Stimulated activated CD4-positive, alpha-beta T cell treated with anti-CD3 and anti-CD28 coated beads, Interleukin-12 subunit alpha, Interleukin-12 subunit beta, amount 100 ng/mL, for 24 hours (primary cell): ENCODE results near the gene ITGAL.
"Not testable (repeated sequence)": the region's sequence is repeated elsewhere in the genome, so short reads cannot be mapped to it uniquely, and the experiment has no call there.

Source experiments
- DNase-seq, 2 experiments: peaks; one replicate each; pipeline ENCODE4 v3.0.0-alpha.2; 2020; ENCODE audit warnings: low read depth in 2 of 2

ITGAL gene

DNA sequence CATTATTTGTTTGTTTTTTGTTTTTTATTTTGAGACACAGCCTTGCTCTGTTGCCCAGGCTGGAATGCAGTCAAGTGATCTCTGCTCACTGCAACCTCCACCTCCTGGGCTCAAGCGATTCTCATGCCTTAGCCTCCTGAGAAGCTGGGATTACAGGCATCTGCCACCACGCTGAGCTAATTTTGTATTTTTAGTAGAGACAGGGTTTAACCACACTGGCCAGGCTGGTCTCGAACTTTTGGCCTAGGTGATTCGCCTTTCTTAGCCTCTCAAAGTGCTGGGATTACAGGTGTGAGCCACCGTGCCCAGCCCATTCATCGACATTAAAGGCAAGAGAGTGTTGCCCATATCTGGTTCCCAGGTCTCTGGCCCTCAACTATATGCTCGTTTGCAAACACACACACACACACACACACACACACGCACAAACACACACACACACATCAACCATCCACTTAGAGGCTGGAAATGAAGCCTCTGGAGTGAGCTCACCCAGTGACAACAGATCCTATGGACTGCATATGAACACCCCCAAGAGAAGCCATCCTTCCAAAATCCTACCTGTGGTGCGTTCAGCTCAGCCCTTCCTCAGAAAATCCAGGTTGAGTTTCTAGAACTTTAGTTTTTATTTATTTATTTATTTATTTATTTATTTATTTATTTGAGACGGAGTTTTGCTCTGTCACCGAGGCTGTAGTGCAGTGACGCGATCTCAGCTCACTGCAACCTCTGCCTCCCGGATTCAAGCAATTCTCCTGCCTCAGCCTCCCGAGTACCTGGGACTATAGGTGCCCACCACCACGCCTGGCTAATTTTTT is 14.6 kb upstream of the ITGAL start:
- DNase-seq = no peak

- peak; percentile 78 to 84 for DNase-seq
Measured at GRCh38 chr16:30458561-30459394, 13.8 kb upstream of the ITGAL start.

DNA sequence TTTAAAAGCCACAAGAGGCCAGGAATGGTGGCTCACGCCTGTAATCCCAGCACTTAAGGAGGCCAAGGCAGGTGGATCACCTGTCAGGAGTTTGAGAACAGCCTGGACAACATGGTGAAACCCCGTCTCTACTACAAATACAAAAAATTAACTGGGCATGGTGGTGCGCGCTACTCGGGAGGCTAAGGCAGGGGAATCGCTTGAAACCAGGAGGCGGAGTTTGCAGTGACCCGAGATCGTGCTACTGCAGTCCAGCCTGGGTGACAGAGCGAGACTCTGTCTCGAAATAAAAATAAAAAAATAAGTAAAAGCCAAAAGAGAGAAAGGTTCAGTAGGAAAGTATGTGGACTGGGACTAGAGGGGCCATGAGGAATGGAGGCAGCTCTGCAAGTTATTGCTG is 13.1 kb upstream of the ITGAL start:
- DNase-seq = no peak

GRCh38 chr16:30461426-30461825 is 11.1 kb upstream of the ITGAL start:
- not testable (repeated sequence) for DNase-seq

DNA sequence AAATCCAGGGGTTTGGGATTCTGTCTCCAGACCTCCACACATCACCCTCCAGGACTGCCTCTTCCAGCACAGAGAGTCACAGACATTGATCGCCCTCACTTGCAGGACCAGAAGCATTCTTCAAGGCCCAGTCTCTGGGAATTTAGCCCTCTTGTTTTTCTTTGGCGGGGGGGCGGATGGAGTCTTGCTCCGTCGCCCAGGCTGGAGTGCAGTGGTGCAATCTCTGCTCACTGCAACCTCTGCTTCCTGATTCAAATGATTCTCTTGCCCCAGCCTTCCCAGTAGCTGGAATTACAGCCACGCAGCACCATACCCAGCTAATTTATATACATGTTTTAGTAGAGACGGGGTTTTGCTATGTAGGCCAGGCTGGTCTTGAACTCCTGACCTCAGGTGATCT is 8.5 kb upstream of the ITGAL start:
- DNase-seq = no peak

GRCh38 chr16:30470170-30470512 is 2.4 kb upstream of the ITGAL start:
- no peak for DNase-seq

GRCh38 chr16:30470632-30470995 is 1.9 kb upstream of the ITGAL start:
- DNase-seq = no peak

DNA sequence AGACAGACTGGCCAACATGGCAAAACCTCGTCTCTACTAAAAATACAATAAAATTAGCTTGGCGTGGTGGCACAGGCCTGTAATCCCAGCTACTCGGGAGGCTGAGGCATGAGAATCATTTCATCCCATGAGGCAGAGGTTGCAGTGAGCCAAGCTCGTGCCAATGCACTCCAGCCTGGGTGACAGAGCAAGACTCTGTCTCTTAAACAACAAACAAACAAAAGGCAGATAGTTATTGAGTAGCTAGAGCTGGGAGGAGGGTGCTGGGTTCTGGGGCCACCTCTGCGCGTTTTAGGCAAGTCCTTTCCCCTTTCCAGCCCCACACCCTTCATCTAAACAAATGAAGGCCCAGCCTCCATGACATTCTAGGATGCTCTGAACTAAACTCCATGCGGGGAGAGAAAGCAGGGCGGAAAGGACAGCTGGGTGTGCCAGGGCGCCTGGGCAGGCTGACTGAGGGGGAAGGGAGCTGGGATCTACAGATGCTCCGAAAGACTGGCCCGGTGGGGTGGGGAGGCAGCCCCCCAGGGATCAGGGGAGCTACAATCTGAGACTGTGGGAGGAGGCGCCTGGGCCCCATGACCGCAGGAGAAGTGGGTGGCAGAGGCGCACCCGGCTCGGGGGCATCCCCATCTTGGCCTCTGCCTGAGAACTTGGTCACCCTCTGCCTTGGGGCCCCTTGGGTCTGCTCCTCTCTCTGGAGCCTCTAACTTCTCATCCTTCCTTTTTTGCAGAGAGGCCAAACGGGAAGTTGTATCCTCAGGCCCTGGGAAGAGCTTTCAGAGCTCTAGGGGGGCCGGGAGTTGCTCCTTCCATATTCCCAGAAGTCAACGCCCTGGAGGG is 910 bp downstream of the ITGAL start:
- peak; percentile 58 to 61 for DNase-seq

DNA sequence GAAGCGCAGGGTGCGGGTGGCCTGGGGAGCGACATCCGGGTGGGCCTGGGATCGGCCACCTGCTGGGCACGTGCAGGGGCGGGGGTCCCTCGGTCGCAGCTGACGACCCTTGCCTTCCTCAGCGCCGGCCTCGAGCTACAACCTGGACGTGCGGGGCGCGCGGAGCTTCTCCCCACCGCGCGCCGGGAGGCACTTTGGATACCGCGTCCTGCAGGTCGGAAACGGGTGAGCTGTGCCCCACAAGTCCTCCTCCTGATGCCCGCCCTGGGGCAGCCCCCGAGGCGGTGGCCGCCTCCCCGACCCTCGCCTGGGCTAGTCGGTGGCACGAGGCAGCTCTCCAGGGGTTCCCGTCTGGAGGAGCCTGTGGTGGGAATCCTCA is 1.5 kb downstream of the ITGAL start:
- DNase-seq = no peak

DNA sequence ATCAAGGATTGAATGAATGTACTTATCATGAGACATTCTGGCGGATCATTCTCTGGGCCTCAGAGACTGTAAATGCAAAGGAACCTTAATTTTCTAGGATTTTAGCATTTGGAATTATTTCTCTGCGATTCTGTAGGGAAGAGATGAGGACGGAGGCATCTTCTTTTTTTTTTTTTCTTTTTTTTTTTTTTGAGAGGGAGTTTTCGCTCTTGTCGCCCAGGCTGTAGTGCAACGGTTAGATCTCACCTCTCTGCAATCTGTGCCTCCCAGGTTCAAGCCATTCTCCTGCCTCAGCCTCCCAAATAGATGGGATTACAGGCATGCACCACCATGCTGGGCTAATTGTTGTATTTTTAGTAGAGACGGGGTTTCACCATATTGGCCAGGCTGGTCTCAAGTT is 2.1 kb downstream of the ITGAL start:
- no peak for DNase-seq

DNA sequence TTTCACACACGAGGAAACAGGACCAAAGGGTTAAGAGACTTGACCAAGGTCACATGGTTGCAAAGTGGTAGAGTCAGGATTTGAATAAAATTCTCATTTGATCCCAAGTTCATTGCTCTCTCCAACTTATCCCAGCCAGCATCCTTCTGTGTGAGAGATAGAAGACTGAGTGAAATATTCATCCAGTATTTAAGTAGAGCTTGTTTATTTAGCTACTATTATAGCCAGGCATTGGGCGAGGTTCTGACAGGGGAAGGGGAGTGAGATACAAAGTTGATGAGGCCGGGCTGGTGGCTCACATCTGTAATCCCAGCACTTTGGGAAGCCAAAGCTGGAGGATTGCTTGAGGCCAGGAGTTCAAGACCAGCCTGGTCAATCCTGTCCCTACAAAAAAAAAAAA is 4.4 kb downstream of the ITGAL start:
- no peak for DNase-seq

DNA sequence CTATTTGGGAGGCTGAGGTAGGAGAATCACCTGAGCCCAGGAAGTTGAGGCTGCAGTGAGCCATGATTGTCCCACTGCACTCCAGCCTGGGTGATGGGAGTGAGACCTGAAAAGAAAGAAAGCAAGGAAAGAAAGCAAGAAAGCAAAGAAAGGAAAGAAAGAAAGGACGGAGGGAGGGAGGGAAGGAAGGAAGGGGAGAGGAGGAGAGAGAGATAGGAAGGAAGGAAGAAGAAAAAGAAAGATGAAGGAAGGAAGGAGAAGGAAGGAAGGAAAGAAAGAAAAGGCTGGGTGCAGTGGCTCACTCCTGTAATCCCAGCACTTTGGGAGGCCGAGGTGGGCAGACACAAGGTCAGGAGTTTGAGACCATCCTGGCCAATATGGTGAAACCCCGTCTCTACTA is 5.2 kb downstream of the ITGAL start:
- not testable (repeated sequence) for DNase-seq

DNA sequence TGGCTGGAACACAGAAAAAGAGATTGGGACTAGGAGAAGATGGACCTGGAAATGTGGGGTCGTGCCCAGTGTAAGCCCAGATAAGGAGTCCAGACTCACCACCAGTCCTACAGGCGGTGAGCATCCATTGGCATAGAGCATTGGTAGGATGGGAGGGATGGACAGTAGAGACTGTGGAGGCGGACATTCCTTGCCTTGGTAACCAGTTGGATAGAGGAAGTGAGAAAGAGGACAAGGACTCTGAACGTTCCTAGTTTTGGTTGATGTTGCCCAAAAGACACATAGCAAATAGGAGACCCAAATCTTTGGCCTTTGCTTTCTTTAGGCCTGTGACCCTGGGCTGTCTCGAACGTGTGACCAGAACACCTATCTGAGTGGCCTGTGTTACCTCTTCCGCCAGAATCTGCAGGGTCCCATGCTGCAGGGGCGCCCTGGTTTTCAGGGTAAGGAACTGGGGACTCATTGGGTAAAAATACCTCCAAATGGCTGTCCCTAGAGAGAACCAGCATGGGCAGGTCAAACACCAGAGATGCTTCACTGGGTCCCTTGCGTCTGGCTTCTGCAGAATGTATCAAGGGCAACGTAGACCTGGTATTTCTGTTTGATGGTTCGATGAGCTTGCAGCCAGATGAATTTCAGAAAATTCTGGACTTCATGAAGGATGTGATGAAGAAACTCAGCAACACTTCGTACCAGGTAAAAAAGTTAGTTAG is 6.4 kb downstream of the ITGAL start:
- DNase-seq = no peak

- DNase-seq = no peak
Measured at GRCh38 chr16:30481381-30481780, 8.8 kb downstream of the ITGAL start.

DNA sequence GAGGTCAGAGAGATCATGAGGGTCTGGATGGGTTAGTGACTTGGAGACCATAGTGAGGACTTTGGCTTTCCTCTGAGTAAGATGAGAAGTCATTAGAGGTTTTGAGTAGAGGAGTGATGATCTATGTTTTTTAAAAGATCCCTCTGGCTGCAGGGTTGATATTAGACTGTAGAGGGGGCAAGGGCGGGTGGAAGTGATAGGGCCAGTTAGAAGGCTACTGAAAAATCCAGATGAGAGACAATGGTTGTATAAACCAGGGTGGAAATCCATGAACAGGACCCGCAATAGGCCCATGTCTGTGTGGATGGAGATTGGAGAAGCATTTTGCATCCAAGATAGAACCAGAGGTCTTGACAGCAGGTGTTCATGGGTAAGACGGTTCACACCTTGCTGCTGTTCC is 9.8 kb downstream of the ITGAL start:
- no peak for DNase-seq

DNA sequence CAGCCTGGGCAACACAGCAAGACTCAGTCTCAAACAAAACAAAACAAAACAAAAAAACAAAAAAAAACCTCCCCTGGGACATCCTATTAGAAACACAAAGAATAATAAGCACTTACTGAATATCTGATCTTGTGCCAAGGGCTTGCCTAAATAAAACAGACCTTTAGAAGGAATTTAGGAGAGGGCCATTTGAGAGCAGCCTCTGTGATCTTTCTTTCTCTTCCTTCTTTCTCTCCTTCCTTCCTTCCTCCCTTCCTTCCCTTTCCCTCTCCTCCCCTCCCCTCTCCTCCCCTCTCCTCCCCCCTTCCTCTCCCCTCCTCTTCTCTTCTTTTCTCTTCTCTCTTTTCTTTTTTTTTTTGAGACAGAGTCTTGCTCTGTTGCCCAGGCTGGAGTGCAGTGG is 12.3 kb downstream of the ITGAL start:
- no peak for DNase-seq

GRCh38 chr16:30485818-30486436 is 13.4 kb downstream of the ITGAL start:
- no peak for DNase-seq

DNA sequence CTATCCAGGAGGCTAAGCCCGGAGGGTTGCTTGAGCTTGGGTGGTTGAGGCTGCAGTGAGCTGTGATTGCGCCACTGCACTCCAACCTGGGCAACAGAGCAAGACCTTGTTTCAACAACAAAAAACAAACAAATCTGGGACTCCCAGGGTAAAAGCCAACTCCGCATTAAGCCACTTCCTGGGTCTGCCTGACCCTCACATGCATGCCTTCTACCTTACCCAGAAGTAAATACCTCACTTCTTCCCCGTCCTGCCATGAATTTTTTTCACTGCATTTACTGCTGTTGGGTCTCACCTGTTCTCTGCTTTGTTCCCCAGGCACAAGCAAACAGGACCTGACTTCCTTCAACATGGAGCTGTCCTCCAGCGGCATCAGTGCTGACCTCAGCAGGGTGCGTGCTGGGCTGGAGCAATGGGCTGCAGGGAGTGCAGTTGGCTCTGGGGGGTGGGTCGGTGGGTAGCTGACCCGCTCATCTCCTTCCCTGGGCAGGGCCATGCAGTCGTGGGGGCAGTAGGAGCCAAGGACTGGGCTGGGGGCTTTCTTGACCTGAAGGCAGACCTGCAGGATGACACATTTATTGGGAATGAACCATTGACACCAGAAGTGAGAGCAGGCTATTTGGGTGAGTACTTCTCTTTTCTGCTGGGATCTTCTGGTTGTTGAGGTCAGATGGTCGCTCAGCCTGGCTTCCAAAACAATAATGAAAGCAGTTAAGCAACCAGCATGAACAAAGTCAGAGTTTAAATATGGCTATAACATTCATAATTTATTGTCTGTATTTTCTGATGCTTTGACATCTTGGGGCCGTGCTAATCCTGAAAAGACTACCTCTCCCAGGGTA is 16.4 kb downstream of the ITGAL start:
- DNase-seq = no peak

DNA sequence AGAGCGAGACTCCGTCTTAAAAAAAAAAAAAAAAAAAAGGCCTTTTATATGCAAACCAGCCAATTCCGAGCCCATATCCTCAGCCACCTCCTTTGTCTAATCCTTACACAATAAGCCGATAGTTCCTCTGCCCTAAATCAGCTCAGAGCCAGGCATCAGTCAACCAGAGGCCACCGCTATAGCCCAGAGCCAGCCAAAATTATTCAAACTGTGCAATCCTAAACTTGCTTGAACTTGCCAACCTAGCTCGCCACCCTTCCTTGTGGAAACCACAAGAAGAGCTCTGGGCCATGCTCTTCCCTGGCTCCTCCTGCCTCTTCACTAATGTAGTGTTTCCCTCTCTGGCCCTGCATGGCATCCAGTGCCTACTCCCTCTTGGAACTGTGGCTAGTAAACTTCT is 17.7 kb downstream of the ITGAL start:
- DNase-seq = no peak

DNA sequence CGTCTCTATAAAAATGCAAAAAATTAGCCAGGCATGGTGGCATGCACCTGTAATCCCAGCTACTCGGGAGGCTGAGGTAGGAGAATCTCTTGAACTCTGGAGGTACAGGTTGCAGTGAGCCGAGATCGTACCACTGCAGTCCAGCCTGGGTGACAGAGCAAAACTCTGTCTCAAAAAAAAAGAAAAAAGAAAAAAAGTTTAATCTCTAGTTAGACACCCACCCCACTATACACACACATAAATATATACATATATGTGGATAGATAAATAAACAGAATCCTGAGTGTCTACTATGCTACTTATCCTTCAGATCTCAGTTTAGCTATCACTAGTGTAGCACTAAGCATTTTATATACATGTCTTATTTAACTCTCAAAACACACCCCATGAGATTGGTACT is 18.7 kb downstream of the ITGAL start:
- no peak for DNase-seq
